Right lobe of liver (tissue), 6 donors: ENCODE measurements around the gene HHLA2. TPM values are rescaled to one million over a fixed set of nuclear protein-coding genes. Genes with fewer than 3 reads are reported as not detected.

Experiments
- ATAC-seq, 4 donors: fragments of 200-7000 bp; cut with Tn5 transposase; one replicate each; pipeline ENCODE4 v1.9.1; 2020; ENCODE audit warnings: mild to moderate bottlenecking in 4 of 4, moderate library complexity in 4 of 4
- DNase-seq, 3 donors: peaks; one replicate each; pipeline ENCODE4 v3.0.0-alpha.2; 2020
- H3K27ac ChIP-seq, 3 donors: fragments of 200-600 bp; one replicate each; pipeline ENCODE4 v1.8.0; 2022
- H3K27me3 ChIP-seq, 2 donors: fragments of 200-600 bp; one replicate each; pipeline ENCODE4 v1.8.0; 2022
- H3K36me3 ChIP-seq, 4 donors: fragments of 200-600 bp; sonication (generic) in 1 of 4; one replicate each; pipeline versions ENCODE4 v1.5.1 to v1.8.0; 2017 to 2022; ENCODE audit warnings: control low read depth in 1 of 4
- H3K4me1 ChIP-seq, 4 donors: fragments of 200-600 bp; sonication (generic) in 1 of 4; one replicate each; pipeline versions ENCODE4 v1.5.1 to v1.8.0; 2017 to 2022; ENCODE audit warnings: control low read depth in 1 of 4
- H3K4me3 ChIP-seq, 3 donors: fragments of 200-600 bp; one replicate each; pipeline ENCODE4 v1.8.0; 2022
- H3K9me3 ChIP-seq, 4 donors: fragments of 200-600 bp; sonication (generic) in 1 of 4; one replicate each; pipeline versions ENCODE4 v1.5.1 to v1.8.0; 2017 to 2022; ENCODE audit warnings: control low read depth in 1 of 4
- CTCF ChIP-seq, 4 donors: fragments of 200-600 bp in 3 of 4; fragments of 450-650 bp in 1 of 4; IDR thresholded peaks; one replicate each; pipeline versions ENCODE4 v1.5.1 to v1.8.0; 2016 to 2022; ENCODE audit warnings: antibody characterized with exemption in 4 of 4, mild to moderate bottlenecking in 2 of 4
- POLR2A ChIP-seq: fragments of 450-650 bp; IDR thresholded peaks from one replicate; pipeline ENCODE4 v1.6.1; 2017; ENCODE audit warnings: antibody characterized with exemption, mild to moderate bottlenecking
- WGBS: methylation state at CpG from one replicate; pipeline ENCODE4 v1.1.6; 2018; ENCODE audit warnings: low coverage, low lambda C conversion rate; ENCODE audit not compliant: insufficient coverage; ENCODE audit errors: missing lambda C conversion rate; 5-methylcytosine and 5-hydroxymethylcytosine counted together
- intact Hi-C, 2 donors: fragments of 100-400 bp; cut with DNase I; formaldehyde crosslinking; loops; one replicate each; pipeline versions ENCODE4 v1.11.2 to v1.14.1; 2022
- total RNA-seq, 6 experiments: library from RNA; depleted of rRNA in 2 of 6; stranded (reverse); fragments of >200 nt in 2 of 6; fragmentation: NEBNext Ultra II Directional in 3 of 6; extraction: Animal tissue kit (Norgen Biotek cat#: 25700) in 3 of 6; gene quantifications; one replicate each; pipeline versions ENCODE4 v1.1.0 to v1.2.4, GENCODE V29; 2016 to 2023
- donor health status: DM: no; HTN: yes; CAD: no.
- donor health status: DM: no; HTN: no; CAD: no.
- donor health status: DM: no; HTN: no; CAD: no.
- donor health status: DM: no; HTN: yes; CAD: no.
- donor health status: DM: no; HTN: yes; CAD: no.

The HHLA2 gene
- total RNA-seq, 6 experiments from 2014 or later, result not detected

- TF ChIP-seq POLR2A (no peak), CTCF (IDR thresholded peaks at IDR 0.05) (no peak)
- H3K9me3 ChIP-seq, result no peaks in the 10 kb centered on the region
- WGBS, result 53% methylated on average over 7 of the region's 12 CpGs
- intact Hi-C loops, result no loop called here
- H3K4me3 ChIP-seq, result no peak overlapping the region
- no peaks in the 10 kb centered on the region for H3K36me3 ChIP-seq
- no peak overlapping the region for H3K27ac ChIP-seq
- no peaks in the 10 kb centered on the region for H3K27me3 ChIP-seq
- no peak for DNase-seq
- no peaks in the 10 kb centered on the region for H3K4me1 ChIP-seq
- ATAC-seq, result no peak
Observed at GRCh38 chr3:108388136-108389132, 92.1 kb downstream of the HHLA2 start.

GRCh38 chr3:108389372-108389771, 93.0 kb downstream of the HHLA2 start:
- DNase-seq (no peak), ATAC-seq (no peak)
- H3K4me1 ChIP-seq, result no peaks in the 10 kb centered on the region
- no peak overlapping the region for H3K27ac ChIP-seq
- TF ChIP-seq CTCF (IDR thresholded peaks at IDR 0.05) (no peak), POLR2A (no peak)
- 20% methylated on average over 1 of the region's 1 CpG for WGBS
- no peaks in the 10 kb centered on the region for H3K36me3 ChIP-seq
- H3K4me3 ChIP-seq, result no peak overlapping the region
- H3K27me3 ChIP-seq, result no peaks in the 10 kb centered on the region
- H3K9me3 ChIP-seq, result no peaks in the 10 kb centered on the region
- intact Hi-C loops, result no loop called here

GRCh38 chr3:108391917-108392593, 95.7 kb downstream of the HHLA2 start:
- no peaks in the 10 kb centered on the region for H3K36me3 ChIP-seq
- no peaks in the 10 kb centered on the region for H3K9me3 ChIP-seq
- no peak for TF ChIP-seq CTCF (IDR thresholded peaks at IDR 0.05)
- TF ChIP-seq POLR2A, result no peak
- no peaks in the 10 kb centered on the region for H3K4me1 ChIP-seq
- ATAC-seq, result peak in 1 of 4 donors; percentile 52
- no peak overlapping the region for H3K4me3 ChIP-seq
- no peak for DNase-seq
- H3K27me3 ChIP-seq, result no peaks in the 10 kb centered on the region
- intact Hi-C loops, result no loop called here
- 49% methylated on average over 3 of the region's 3 CpGs for WGBS
- no peak overlapping the region for H3K27ac ChIP-seq

GRCh38 chr3:108393128-108393900, 97.0 kb downstream of the HHLA2 start:
- no peaks in the 10 kb centered on the region for H3K27me3 ChIP-seq
- no peaks in the 10 kb centered on the region for H3K36me3 ChIP-seq
- TF ChIP-seq POLR2A (no peak), CTCF (IDR thresholded peaks at IDR 0.05) (no peak)
- intact Hi-C loops, result no loop called here
- no peaks in the 10 kb centered on the region for H3K4me1 ChIP-seq
- H3K9me3 ChIP-seq, result no peaks in the 10 kb centered on the region
- DNase-seq (no peak), ATAC-seq (no peak)
- H3K27ac ChIP-seq, result no peak overlapping the region
- WGBS, result 100% methylated on average over 1 of the region's 3 CpGs
- no peak overlapping the region for H3K4me3 ChIP-seq
